Vagina (tissue), 2 donors: ENCODE results near the gene MYLK. TPM values are rescaled to one million over a fixed set of nuclear protein-coding genes. Genes with fewer than 3 reads are reported as not detected.

Source experiments
- DNase-seq, 2 donors: peaks; one replicate each; pipeline ENCODE4 v3.0.0-alpha.2; 2017; ENCODE audit errors: extremely low spot score in 2 of 2
- H3K27ac ChIP-seq: fragments of 200-600 bp; sonication (generic); one replicate; pipeline ENCODE4 v1.5.1; 2019
- H3K27me3 ChIP-seq: fragments of 200-600 bp; sonication (generic); one replicate; pipeline ENCODE4 v1.5.1; 2019
- H3K36me3 ChIP-seq, 2 donors: fragments of 200-600 bp; sonication (generic); one replicate each; pipeline ENCODE4 v1.5.1; 2017 to 2019
- H3K4me1 ChIP-seq: fragments of 200-600 bp; sonication (generic); one replicate; pipeline ENCODE4 v1.5.1; 2019
- H3K4me3 ChIP-seq, 2 donors: fragments of 200-600 bp; sonication (generic); 1 replicate in 1 of 2; 2 replicates in 1 of 2; pipeline ENCODE4 v1.5.1; 2016 to 2019
- H3K9me3 ChIP-seq: fragments of 200-600 bp; sonication (generic); one replicate; pipeline ENCODE4 v1.5.1; 2019
- CTCF ChIP-seq, 3 experiments: fragments of 450-650 bp in 2 of 3; fragments of 200-600 bp in 1 of 3; sonication (generic) in 1 of 3; IDR thresholded peaks; one replicate each; pipeline ENCODE4 v1.5.1; 2017 to 2019; ENCODE audit warnings: antibody characterized with exemption in 3 of 3, mild to moderate bottlenecking in 2 of 3, moderate library complexity in 2 of 3
- POLR2A ChIP-seq, 2 donors: fragments of 450-650 bp; IDR thresholded peaks; one replicate each; pipeline ENCODE4 v1.6.1; 2017; ENCODE audit warnings: antibody characterized with exemption in 2 of 2, mild to moderate bottlenecking in 2 of 2, moderate library complexity in 2 of 2
- POLR2AphosphoS5 ChIP-seq, 2 donors: sonication (generic); formaldehyde crosslinking; IDR thresholded peaks; one replicate each; pipeline ENCODE4 v1.9.0; 2017; ENCODE audit warnings: antibody characterized with exemption in 2 of 2, mild to moderate bottlenecking in 2 of 2, low read depth in 1 of 2; ENCODE audit not compliant: insufficient read depth in 1 of 2
- intact Hi-C: fragments of 100-400 bp; cut with DNase I; formaldehyde crosslinking; loops from one replicate; pipeline ENCODE4 v1.15.1; 2023
- small RNA-seq: library from RNA; depleted of rRNA; stranded (forward); fragments of <200 nt; gene quantifications from one replicate; pipeline ENCODE3, GENCODE V24; 2016
- total RNA-seq: library from RNA; depleted of rRNA; stranded (reverse); fragments of >200 nt; gene quantifications from one replicate; pipeline ENCODE4 v1.2.3, GENCODE V29; 2016

MYLK gene
- total RNA-seq, 1 donor from 2014 or later = 352 TPM

GRCh38 chr3:123568034-123568433, 316.1 kb downstream of the MYLK start:
- intact Hi-C loops = no loop called here
- Histone ChIP-seq H3K4me1 (no peaks in the 10 kb centered on the region), H3K4me3 (no peak overlapping the region), H3K27me3 (no peaks in the 10 kb centered on the region), H3K27ac (no peak overlapping the region), H3K36me3 (no peaks in the 10 kb centered on the region), H3K9me3 (no peaks in the 10 kb centered on the region)
- TF ChIP-seq POLR2AphosphoS5 (IDR thresholded peaks at IDR 0.05; ENCODE audit: insufficient read depth in 1 of 2, low read depth in 1 of 2) = no peak
- no peak for TF ChIP-seq CTCF (IDR thresholded peaks at IDR 0.05)
- no peak for TF ChIP-seq POLR2A (IDR thresholded peaks at IDR 0.05)
- no peak for DNase-seq

GRCh38 chr3:123564056-123564455, 320.1 kb downstream of the MYLK start:
- Histone ChIP-seq H3K27ac (no peak overlapping the region), H3K27me3 (no peaks in the 10 kb centered on the region), H3K36me3 (no peaks in the 10 kb centered on the region), H3K9me3 (no peaks in the 10 kb centered on the region), H3K4me1 (no peaks in the 10 kb centered on the region), H3K4me3 (no peak overlapping the region)
- intact Hi-C loops = no loop called here
- TF ChIP-seq CTCF (IDR thresholded peaks at IDR 0.05) = no peak
- no peak for TF ChIP-seq POLR2AphosphoS5 (IDR thresholded peaks at IDR 0.05; ENCODE audit: insufficient read depth in 1 of 2, low read depth in 1 of 2)
- TF ChIP-seq POLR2A (IDR thresholded peaks at IDR 0.05) = no peak
- DNase-seq = no peak

GRCh38 chr3:123562547-123562946, 321.6 kb downstream of the MYLK start:
- DNase-seq = no peak
- H3K36me3 ChIP-seq = no peaks in the 10 kb centered on the region
- TF ChIP-seq POLR2A (IDR thresholded peaks at IDR 0.05) (no peak), CTCF (IDR thresholded peaks at IDR 0.05) (no peak), POLR2AphosphoS5 (IDR thresholded peaks at IDR 0.05; ENCODE audit: insufficient read depth in 1 of 2, low read depth in 1 of 2) (no peak)
- H3K4me3 ChIP-seq = no peak overlapping the region
- no peaks in the 10 kb centered on the region for H3K4me1 ChIP-seq
- H3K27me3 ChIP-seq = no peaks in the 10 kb centered on the region
- no peak overlapping the region for H3K27ac ChIP-seq
- intact Hi-C loops = no loop called here
- no peaks in the 10 kb centered on the region for H3K9me3 ChIP-seq

- no peak for DNase-seq
- Histone ChIP-seq H3K36me3 (no peaks in the 10 kb centered on the region), H3K9me3 (no peaks in the 10 kb centered on the region), H3K27ac (no peak overlapping the region), H3K27me3 (no peaks in the 10 kb centered on the region), H3K4me1 (no peaks in the 10 kb centered on the region), H3K4me3 (no peak overlapping the region)
- intact Hi-C loops = no loop called here
- TF ChIP-seq POLR2A (IDR thresholded peaks at IDR 0.05) = no peak
- TF ChIP-seq CTCF (IDR thresholded peaks at IDR 0.05) = no peak
- TF ChIP-seq POLR2AphosphoS5 (IDR thresholded peaks at IDR 0.05; ENCODE audit: insufficient read depth in 1 of 2, low read depth in 1 of 2) = no peak
Measured at GRCh38 chr3:123561188-123561587, 322.9 kb downstream of the MYLK start.

Small RNA genes lying within 50 kb of the gene (small RNA-seq; reads per million reads assigned to genes)
- gene RF00392 = not detected

Other genes with a start within 250 kb of the MYLK start
- 22.6 TPM for gene CCDC14, start 76.9 kb upstream of the MYLK start, total RNA-seq
- not detected for gene ROPN1, start 107.8 kb upstream of the MYLK start, total RNA-seq
- 48.1 TPM for gene KALRN, start 149.0 kb upstream of the MYLK start, total RNA-seq